Esophagus squamous epithelium (tissue), 4 donors: ENCODE measurements around the gene ATP6V1E1.

ENCODE experiments used
- CTCF ChIP-seq, 6 experiments: fragments of 450-650 bp in 4 of 6; fragments of 200-600 bp in 2 of 6; sonication (generic) in 2 of 6; IDR thresholded peaks; one replicate each; pipeline ENCODE4 v1.5.1; 2016 to 2019; ENCODE audit warnings: antibody characterized with exemption in 6 of 6, mild to moderate bottlenecking in 4 of 6, moderate library complexity in 4 of 6
- POLR2A ChIP-seq, 4 donors: fragments of 450-650 bp; IDR thresholded peaks; one replicate each; pipeline ENCODE4 v1.6.1; 2017; ENCODE audit warnings: antibody characterized with exemption in 4 of 4, mild to moderate bottlenecking in 4 of 4, moderate library complexity in 3 of 4

GRCh38 chr22:17665248-17665647 lies 36.7 kb upstream of the ATP6V1E1 start:
- TF ChIP-seq CTCF (IDR thresholded peaks at IDR 0.05) (no peak), POLR2A (IDR thresholded peaks at IDR 0.05) (no peak)
